Endothelial cell of umbilical vein (primary cell): ENCODE measurements around the gene NLRP11. TPM values are rescaled to one million over a fixed set of nuclear protein-coding genes. Genes with fewer than 3 reads are reported as not detected.

Experiments used
- BruUV-seq: library from RNA; stranded (reverse); fragments of 400-500 nt; replicated peaks from 2 replicates; lab custom pipeline; 2021; lab: Mats Ljungman, UMichigan
- CTCF ChIA-PET: fragments of 300-600, 350-600 bp; sonication (Branson Sonifier 250); formaldehyde crosslinking; loops from one replicate; lab custom pipeline; 2021; ENCODE audit warnings: antibody characterized with exemption, inconsistent platforms; lab: Charles Lee
- POLR2A ChIA-PET: fragments of 300-600, 350-600 bp; sonication (Branson Sonifier 250); formaldehyde crosslinking; loops from one replicate; lab custom pipeline; 2021; ENCODE audit warnings: antibody characterized with exemption, inconsistent platforms; lab: Charles Lee
- DNase-seq: peaks from one replicate; pipeline ENCODE4 v3.0.0-alpha.2; 2011; ENCODE audit warnings: low read depth, low spot score
- FAIRE-seq: peaks from 2 replicates; lab custom pipeline; 2011; peaks lifted over from hg19 to GRCh38; lab: Jason Lieb, UNC
- H2AFZ ChIP-seq: 2 replicates; pipeline ENCODE4 v1.6.0; 2012; ENCODE audit warnings: low read depth, low read length, control low read depth, inconsistent platforms
- H3K27ac ChIP-seq: 2 replicates; pipeline ENCODE4 v1.5.1; 2011; ENCODE audit warnings: low read depth, mild to moderate bottlenecking, control low read depth, low read length, moderate library complexity; ENCODE audit not compliant: insufficient read depth
- H3K27me3 ChIP-seq, 2 experiments: 2 replicates each; pipeline versions ENCODE4 v1.6.0 to v1.6.1; 2011; ENCODE audit warnings: low read length in 2 of 2, mixed read lengths in 1 of 2; ENCODE audit not compliant: control insufficient read depth in 2 of 2, insufficient read depth in 2 of 2
- H3K36me3 ChIP-seq, 2 experiments: 2 replicates in 1 of 2; 3 replicates in 1 of 2; pipeline ENCODE4 v1.5.1; 2011; ENCODE audit warnings: low read length in 2 of 2, mild to moderate bottlenecking in 1 of 2, moderate library complexity in 1 of 2; ENCODE audit not compliant: control insufficient read depth in 2 of 2, insufficient read depth in 2 of 2; ENCODE audit errors: extremely low read depth in 1 of 2
- H3K4me1 ChIP-seq: 3 replicates; pipeline ENCODE4 v1.5.1; 2011; ENCODE audit warnings: mild to moderate bottlenecking, low read length; ENCODE audit not compliant: control insufficient read depth, insufficient read depth; ENCODE audit errors: extremely low read depth
- H3K4me2 ChIP-seq: 2 replicates; pipeline ENCODE4 v1.6.1; 2011; ENCODE audit warnings: low read length, control low read depth, mixed read lengths; ENCODE audit not compliant: insufficient read depth
- H3K4me3 ChIP-seq, 3 experiments: fragments of 200-600 bp in 1 of 3; sonication (generic), shearing (Covaris generic) in 1 of 3; replicated peaks in 1 of 3; 2 replicates each; pipeline ENCODE4 v1.5.1; 2011 to 2016; ENCODE audit warnings: control low read depth in 3 of 3, low read length in 3 of 3, mild to moderate bottlenecking in 2 of 3, inconsistent platforms in 1 of 3, low read depth in 1 of 3, moderate library complexity in 1 of 3; ENCODE audit not compliant: insufficient read depth in 1 of 3
- H3K79me2 ChIP-seq: 2 replicates; pipeline ENCODE4 v1.6.0; 2012; ENCODE audit warnings: low read length, inconsistent platforms; ENCODE audit not compliant: control insufficient read depth, insufficient read depth
- H3K9ac ChIP-seq: replicated peaks from 2 replicates; pipeline ENCODE3; 2011; ENCODE audit warnings: low read length, control low read depth; ENCODE audit not compliant: insufficient read depth; ENCODE audit errors: extremely low read depth
- H3K9me1 ChIP-seq: replicated peaks from 3 replicates; pipeline ENCODE4 v1.6.0; 2011; ENCODE audit warnings: mild to moderate bottlenecking, low read length; ENCODE audit not compliant: control insufficient read depth, insufficient read depth; ENCODE audit errors: extremely low read depth
- H3K9me3 ChIP-seq: replicated peaks from 2 replicates; pipeline ENCODE4 v1.5.1; 2012; ENCODE audit warnings: low read length, inconsistent platforms; ENCODE audit not compliant: control insufficient read depth, insufficient read depth
- H4K20me1 ChIP-seq: replicated peaks from 2 replicates; pipeline ENCODE3; 2011; ENCODE audit warnings: mild to moderate bottlenecking, low read length; ENCODE audit not compliant: control insufficient read depth, insufficient read depth; ENCODE audit errors: extremely low read depth
- EZH2 ChIP-seq: IDR thresholded peaks from 2 replicates; pipeline ENCODE4 v1.6.1; 2012; ENCODE audit warnings: borderline replicate concordance, low read depth, mild to moderate bottlenecking, moderate library complexity, low read length, inconsistent platforms; ENCODE audit not compliant: severe bottlenecking
- FOS ChIP-seq: IDR thresholded peaks from 2 replicates; pipeline ENCODE4 v1.6.1; 2011; ENCODE audit warnings: mild to moderate bottlenecking, low read length, moderate library complexity, borderline replicate concordance; ENCODE audit not compliant: insufficient read depth
- GATA2 ChIP-seq: IDR thresholded peaks from 2 replicates; pipeline ENCODE4 v1.7.0; 2011; ENCODE audit warnings: low read depth, mild to moderate bottlenecking, moderate library complexity, mixed read lengths, low read length; ENCODE audit not compliant: insufficient read length, insufficient read depth
- JUN ChIP-seq: IDR thresholded peaks from 2 replicates; pipeline ENCODE4 v1.6.1; 2011; ENCODE audit warnings: borderline replicate concordance, low read depth; ENCODE audit not compliant: insufficient read length, insufficient read depth
- MYC ChIP-seq: IDR thresholded peaks from one replicate; pipeline ENCODE4 v1.6.1; 2011; ENCODE audit warnings: mild to moderate bottlenecking, low read depth, low read length
- POLR2A ChIP-seq: IDR thresholded peaks from 2 replicates; pipeline ENCODE4 v1.6.1; 2012; ENCODE audit warnings: low read depth, mild to moderate bottlenecking, control low read depth, low read length
- POLR2AphosphoS5 ChIP-seq: IDR thresholded peaks from 2 replicates; pipeline ENCODE4 v1.6.1; 2012; ENCODE audit warnings: low read depth, mild to moderate bottlenecking, control low read depth, low read length, moderate library complexity; ENCODE audit not compliant: insufficient read depth
- dilution Hi-C: fragments of 300-500 bp; cut with MboI; formaldehyde crosslinking; loops from one replicate; pipeline ENCODE4 v1.15.0; 2019; ENCODE audit warnings: low sequenced_read_pairs; ENCODE audit not compliant: extremely low pct_ligation_motif_present
- intact Hi-C: fragments of 100-400 bp; cut with micrococcal nuclease; formaldehyde crosslinking; loops from one replicate; pipeline ENCODE4 v1.10.0; 2022
- polyA plus RNA-seq, 4 experiments: library from polyadenylated mRNA; depleted of rRNA in 3 of 4; stranded (reverse) in 3 of 4; unstranded in 1 of 4; fragments of >200 nt; gene quantifications; 2 replicates each; pipeline versions ENCODE4 v1.2.1 to v1.2.3, GENCODE V29; 2011 to 2012; ENCODE audit warnings: missing spikeins in 1 of 4
- total RNA-seq: library from RNA; stranded (reverse); gene quantifications from 2 replicates; pipeline ENCODE4 v1.2.3, GENCODE V29; 2021
- TF ChIP-seq, protein P1 (sequence below), 2 donors: IDR thresholded peaks; 1 replicate in 1 of 2; 2 replicates in 1 of 2; pipeline ENCODE4 v1.5.1; 2011; ENCODE audit warnings: low read length in 2 of 2, mild to moderate bottlenecking in 2 of 2, moderate library complexity in 2 of 2, control low read depth in 1 of 2, inconsistent platforms in 1 of 2, low read depth in 1 of 2; ENCODE audit not compliant: insufficient read depth in 1 of 2; ENCODE audit errors: extremely low read depth in 1 of 2
- TF ChIP-seq, protein P2 (sequence below): IDR thresholded peaks from 2 replicates; pipeline ENCODE4 v1.6.1; 2011; ENCODE audit not compliant: insufficient read depth, insufficient read length

The NLRP11 gene
- total and polyA plus RNA-seq, 2 donors (not counting 3 experiments of a cell fraction or from before 2014, with no cell fraction given), result not detected

DNA sequence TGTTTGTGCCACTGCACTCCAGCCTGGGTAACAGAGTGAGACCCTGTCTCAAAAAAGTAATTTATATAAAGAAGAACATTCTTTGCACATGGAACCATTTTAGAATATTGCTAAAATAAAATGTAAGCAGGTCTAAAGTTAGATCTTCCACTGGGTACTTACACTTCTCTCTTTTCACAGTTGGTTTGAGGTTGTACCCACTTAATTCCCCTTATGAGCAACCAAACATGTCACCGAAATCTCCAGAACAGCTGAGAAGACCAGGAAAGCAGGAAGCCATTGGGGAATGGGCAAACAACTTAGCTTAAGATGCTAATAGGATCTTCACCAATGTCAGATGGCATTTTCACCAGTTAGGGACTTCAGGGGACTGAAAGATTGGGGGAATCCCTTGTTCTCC is 23.4 kb upstream of the NLRP11 start:
- ChIA-PET POLR2A (no interaction called here), CTCF (no interaction called here)
- H3K4me1 ChIP-seq, result no peaks in the 10 kb centered on the region
- no peak overlapping the region for H3K27ac ChIP-seq
- H3K4me2 ChIP-seq, result no peak overlapping the region
- H3K9me1 ChIP-seq, result no peaks in the 10 kb centered on the region
- no peak overlapping the region for H2AFZ ChIP-seq
- no peaks in the 10 kb centered on the region for H3K27me3 ChIP-seq
- H3K79me2 ChIP-seq, result no peaks in the 10 kb centered on the region
- no peaks in the 10 kb centered on the region for H3K9me3 ChIP-seq
- no peak for FAIRE-seq
- intact Hi-C loops, result no loop called here
- H3K36me3 ChIP-seq, result no peaks in the 10 kb centered on the region
- no TSS peak for BruUV-seq
- H3K9ac ChIP-seq, result no peak overlapping the region
- H3K4me3 ChIP-seq, result no peak overlapping the region
- no peaks in the 10 kb centered on the region for H4K20me1 ChIP-seq
- TF ChIP-seq JUN (no peak), FOS (no peak), POLR2AphosphoS5 (no peak), GATA2 (no peak), EZH2 (no peak), POLR2A (no peak), MYC (no peak)
- TF ChIP-seq, protein P1, sequence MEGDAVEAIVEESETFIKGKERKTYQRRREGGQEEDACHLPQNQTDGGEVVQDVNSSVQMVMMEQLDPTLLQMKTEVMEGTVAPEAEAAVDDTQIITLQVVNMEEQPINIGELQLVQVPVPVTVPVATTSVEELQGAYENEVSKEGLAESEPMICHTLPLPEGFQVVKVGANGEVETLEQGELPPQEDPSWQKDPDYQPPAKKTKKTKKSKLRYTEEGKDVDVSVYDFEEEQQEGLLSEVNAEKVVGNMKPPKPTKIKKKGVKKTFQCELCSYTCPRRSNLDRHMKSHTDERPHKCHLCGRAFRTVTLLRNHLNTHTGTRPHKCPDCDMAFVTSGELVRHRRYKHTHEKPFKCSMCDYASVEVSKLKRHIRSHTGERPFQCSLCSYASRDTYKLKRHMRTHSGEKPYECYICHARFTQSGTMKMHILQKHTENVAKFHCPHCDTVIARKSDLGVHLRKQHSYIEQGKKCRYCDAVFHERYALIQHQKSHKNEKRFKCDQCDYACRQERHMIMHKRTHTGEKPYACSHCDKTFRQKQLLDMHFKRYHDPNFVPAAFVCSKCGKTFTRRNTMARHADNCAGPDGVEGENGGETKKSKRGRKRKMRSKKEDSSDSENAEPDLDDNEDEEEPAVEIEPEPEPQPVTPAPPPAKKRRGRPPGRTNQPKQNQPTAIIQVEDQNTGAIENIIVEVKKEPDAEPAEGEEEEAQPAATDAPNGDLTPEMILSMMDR (IDR thresholded peaks at IDR 0.05; ENCODE audit: extremely low read depth in 1 of 2, insufficient read depth in 1 of 2, low read depth in 1 of 2, low read length in 2 of 2), result no peak
- TF ChIP-seq, protein P2, sequence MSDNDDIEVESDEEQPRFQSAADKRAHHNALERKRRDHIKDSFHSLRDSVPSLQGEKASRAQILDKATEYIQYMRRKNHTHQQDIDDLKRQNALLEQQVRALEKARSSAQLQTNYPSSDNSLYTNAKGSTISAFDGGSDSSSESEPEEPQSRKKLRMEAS, result no peak
- no peak for DNase-seq
- dilution Hi-C loops, result no loop called here
